Subcutaneous adipose tissue (tissue), 4 donors: Measurements from ENCODE around the gene IPCEF1. TPM values are rescaled to one million over a fixed set of nuclear protein-coding genes. Genes with fewer than 3 reads are reported as not detected.

Source experiments
- CTCF ChIP-seq: fragments of 450-650 bp; IDR thresholded peaks from one replicate; pipeline ENCODE4 v1.5.1; 2016; ENCODE audit warnings: low read depth, mild to moderate bottlenecking, control low read depth, antibody characterized with exemption, moderate library complexity
- total RNA-seq, 4 donors: library from RNA; depleted of rRNA; stranded (reverse); fragments of >200 nt; gene quantifications; one replicate each; pipeline ENCODE4 v1.1.0, GENCODE V29; 2016

IPCEF1 gene
- total RNA-seq, 4 donors from 2014 or later: 0.82 to 2.9 (median 1.5) TPM

DNA sequence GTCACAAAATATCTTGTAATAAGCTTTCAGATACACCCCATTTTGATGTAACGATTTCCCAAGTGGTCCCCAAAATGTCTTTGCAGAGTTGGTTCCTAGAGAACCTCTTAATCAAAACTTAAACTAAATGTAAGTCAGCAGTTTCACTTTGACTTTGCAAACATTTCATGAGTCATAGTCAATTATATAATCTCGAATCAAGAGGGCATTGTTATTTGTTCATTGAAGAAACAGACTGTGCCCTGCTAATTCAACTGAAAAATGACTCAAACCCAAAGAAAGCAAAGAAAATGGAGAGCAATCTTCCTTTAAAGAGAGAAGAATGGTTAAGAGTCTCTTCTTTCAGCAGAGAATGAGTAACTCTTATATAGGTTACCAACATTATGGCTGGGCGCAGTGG is 58.3 kb downstream of the IPCEF1 start:
- no peak for TF ChIP-seq CTCF

DNA sequence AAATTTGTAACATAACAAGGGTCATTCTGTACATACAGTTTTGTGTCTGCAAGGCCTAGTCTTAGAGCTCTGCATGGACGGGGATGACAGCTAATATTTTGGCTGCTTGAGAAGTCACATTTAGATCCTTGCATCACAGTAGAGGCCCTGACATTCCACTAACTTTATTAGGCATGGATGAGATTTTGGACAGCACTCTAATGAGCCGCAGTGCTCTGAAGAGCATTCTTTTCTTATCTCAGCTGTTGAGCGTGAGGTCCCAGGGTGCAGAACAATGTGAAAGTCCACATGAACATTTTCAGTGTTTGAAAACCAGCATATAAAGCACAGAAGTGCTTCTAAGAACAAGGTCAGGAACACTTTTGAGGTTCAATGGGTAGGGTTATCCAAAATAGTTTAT is 58.9 kb downstream of the IPCEF1 start:
- TF ChIP-seq CTCF: no peak

DNA sequence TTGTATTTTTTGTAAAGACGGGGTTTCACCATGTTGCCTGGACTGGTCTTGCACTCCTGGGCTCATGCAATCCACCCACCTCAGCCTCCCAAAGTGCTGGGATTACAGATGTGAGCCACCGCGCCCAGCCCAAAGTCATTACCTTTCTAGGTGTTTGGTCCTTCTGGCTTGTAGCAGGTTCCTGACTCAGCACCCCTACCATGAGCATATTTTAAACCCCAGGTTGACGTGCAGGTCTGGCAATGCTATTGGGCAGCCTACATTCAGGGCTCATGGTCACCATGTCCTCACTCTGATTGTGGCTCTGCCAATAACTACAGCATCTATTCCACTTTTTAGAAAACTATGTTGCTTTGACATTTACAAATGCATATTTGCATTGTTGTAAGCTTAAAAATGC is 59.4 kb downstream of the IPCEF1 start:
- no peak for TF ChIP-seq CTCF

- TF ChIP-seq CTCF: no peak
Observed at GRCh38 chr6:154295733-154296132, 60.9 kb downstream of the IPCEF1 start.

DNA sequence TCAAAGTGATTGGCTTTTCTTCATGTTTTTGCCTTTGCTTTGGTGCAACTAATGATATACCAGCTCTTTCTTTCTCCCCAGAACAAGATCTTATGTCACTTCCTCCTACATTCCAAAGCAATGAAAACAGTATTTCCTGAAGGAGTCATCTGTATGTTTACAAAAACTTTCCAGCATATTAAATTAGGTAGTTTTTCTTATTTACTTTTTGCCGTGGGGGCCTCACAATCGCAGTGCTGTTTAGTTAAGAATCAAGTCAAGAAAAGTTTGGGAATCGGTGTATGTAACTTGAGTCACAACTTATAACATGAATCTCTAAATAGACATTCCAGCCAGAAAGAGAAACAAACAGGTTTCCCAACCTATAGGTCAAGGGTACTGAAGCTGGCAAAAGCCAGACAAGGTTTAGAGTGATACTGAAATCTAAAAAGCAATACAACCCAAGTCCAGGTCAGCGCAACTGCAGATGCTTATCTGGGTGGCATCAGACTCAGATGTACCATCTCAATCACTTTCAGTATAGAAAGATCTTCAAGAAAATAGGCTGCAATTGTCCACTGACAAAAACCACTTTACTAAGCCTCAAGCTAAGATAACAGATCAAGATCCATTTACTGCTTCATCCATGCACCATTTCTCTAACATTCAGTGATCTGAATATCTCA is 63.6 kb downstream of the IPCEF1 start:
- no peak for TF ChIP-seq CTCF

DNA sequence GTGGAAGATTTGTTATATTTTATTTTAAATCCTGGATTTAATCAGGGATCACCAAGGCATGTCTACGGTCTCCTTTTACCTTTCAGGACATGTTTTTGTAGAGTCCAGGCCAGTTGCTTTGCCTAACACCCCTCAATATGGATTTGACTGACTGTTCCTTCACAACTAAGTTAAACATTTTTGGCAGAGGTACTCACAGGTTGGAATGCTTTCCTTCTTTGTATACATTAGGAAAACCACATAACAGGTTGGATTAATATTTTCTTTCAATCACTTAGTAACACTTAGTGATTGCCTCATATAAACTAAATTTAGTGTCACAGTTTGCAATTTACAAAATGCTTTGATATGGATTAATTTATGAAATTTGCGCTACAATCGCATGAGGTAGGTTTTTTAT is 64.5 kb downstream of the IPCEF1 start:
- no peak for TF ChIP-seq CTCF

GRCh38 chr6:154289818-154290508 is 66.6 kb downstream of the IPCEF1 start:
- no peak for TF ChIP-seq CTCF
